ENCODE measurements around the gene GNL1.

GNL1 gene

DNA sequence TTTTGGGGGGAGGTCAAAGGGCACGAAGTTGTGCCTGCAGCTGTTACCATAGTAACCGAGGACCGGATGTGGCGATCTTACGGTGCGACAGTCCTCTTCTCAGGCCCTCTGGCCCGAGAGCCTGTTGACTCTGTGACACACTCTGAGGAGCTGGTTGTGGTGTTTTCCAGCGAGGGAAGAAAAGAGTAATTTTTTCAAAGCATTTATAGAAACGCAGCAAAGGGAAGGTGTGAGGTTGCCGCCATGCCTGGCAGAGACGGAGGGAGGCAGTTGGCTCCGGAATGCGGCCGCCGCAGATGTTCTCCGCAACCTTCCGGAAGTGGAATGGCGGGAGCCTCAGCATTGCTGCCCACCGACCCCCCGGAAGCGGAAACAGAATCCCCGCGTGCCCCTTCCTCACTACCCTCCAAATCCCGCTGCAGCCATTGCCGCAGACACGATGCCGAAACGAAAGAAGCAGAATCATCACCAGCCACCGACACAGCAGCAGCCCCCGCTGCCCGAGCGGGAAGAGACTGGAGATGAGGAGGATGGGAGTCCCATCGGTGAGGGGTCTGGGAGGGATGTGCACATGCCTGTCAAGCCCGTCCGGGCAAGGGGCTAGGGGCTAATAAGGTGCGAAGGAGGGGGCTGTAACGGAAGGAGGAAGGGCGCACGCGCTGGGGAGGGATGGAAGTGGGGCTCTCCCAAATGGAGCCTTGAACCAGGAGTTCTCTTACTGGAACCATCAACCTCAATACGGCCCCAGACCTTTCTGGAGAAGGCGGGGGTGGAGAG, 805 bp upstream of the GNL1 start, which contains the start of gene PRR3 (continued):
- TF ChIP-seq, protein P1, sequence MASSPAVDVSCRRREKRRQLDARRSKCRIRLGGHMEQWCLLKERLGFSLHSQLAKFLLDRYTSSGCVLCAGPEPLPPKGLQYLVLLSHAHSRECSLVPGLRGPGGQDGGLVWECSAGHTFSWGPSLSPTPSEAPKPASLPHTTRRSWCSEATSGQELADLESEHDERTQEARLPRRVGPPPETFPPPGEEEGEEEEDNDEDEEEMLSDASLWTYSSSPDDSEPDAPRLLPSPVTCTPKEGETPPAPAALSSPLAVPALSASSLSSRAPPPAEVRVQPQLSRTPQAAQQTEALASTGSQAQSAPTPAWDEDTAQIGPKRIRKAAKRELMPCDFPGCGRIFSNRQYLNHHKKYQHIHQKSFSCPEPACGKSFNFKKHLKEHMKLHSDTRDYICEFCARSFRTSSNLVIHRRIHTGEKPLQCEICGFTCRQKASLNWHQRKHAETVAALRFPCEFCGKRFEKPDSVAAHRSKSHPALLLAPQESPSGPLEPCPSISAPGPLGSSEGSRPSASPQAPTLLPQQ (tag by site-specific recombination; IDR thresholded peaks at IDR 0.05): peak; percentile 75; the same call in 1 of the 2 replicates
- TF ChIP-seq GFI1B (tag by site-specific recombination; IDR thresholded peaks at IDR 0.05): no peak
- no peak for TF ChIP-seq ZNF114 (tag by site-specific recombination; IDR thresholded peaks at IDR 0.05)
- TF ChIP-seq, protein P2, sequence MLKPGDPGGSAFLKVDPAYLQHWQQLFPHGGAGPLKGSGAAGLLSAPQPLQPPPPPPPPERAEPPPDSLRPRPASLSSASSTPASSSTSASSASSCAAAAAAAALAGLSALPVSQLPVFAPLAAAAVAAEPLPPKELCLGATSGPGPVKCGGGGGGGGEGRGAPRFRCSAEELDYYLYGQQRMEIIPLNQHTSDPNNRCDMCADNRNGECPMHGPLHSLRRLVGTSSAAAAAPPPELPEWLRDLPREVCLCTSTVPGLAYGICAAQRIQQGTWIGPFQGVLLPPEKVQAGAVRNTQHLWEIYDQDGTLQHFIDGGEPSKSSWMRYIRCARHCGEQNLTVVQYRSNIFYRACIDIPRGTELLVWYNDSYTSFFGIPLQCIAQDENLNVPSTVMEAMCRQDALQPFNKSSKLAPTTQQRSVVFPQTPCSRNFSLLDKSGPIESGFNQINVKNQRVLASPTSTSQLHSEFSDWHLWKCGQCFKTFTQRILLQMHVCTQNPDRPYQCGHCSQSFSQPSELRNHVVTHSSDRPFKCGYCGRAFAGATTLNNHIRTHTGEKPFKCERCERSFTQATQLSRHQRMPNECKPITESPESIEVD (tag by site-specific recombination; IDR thresholded peaks at IDR 0.05): no peak
- TF ChIP-seq FEZF1 (tag by site-specific recombination; IDR thresholded peaks at IDR 0.05): 0 out of 2 replicates have a peak, but pooled peaks have one; percentile 14
- TF ChIP-seq ZNF223 (tag by site-specific recombination; IDR thresholded peaks at IDR 0.05): no peak
- no peak for TF ChIP-seq HOXA7 (CRISPR knock-in tag; IDR thresholded peaks at IDR 0.05; ENCODE audit: borderline replicate concordance)
- TF ChIP-seq, protein P3, sequence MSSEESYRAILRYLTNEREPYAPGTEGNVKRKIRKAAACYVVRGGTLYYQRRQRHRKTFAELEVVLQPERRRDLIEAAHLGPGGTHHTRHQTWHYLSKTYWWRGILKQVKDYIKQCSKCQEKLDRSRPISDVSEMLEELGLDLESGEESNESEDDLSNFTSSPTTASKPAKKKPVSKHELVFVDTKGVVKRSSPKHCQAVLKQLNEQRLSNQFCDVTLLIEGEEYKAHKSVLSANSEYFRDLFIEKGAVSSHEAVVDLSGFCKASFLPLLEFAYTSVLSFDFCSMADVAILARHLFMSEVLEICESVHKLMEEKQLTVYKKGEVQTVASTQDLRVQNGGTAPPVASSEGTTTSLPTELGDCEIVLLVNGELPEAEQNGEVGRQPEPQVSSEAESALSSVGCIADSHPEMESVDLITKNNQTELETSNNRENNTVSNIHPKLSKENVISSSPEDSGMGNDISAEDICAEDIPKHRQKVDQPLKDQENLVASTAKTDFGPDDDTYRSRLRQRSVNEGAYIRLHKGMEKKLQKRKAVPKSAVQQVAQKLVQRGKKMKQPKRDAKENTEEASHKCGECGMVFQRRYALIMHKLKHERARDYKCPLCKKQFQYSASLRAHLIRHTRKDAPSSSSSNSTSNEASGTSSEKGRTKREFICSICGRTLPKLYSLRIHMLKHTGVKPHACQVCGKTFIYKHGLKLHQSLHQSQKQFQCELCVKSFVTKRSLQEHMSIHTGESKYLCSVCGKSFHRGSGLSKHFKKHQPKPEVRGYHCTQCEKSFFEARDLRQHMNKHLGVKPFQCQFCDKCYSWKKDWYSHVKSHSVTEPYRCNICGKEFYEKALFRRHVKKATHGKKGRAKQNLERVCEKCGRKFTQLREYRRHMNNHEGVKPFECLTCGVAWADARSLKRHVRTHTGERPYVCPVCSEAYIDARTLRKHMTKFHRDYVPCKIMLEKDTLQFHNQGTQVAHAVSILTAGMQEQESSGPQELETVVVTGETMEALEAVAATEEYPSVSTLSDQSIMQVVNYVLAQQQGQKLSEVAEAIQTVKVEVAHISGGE (tag by site-specific recombination; conservative IDR thresholded peaks at IDR 0.05; ENCODE audit: low read depth): peak; percentile 99
- TF ChIP-seq KLF8 (tag by site-specific recombination; IDR thresholded peaks at IDR 0.05): 0 out of 2 replicates have a peak, but pooled peaks have one; percentile 41
- TF ChIP-seq ZNF239 (tag by site-specific recombination; IDR thresholded peaks at IDR 0.05): no peak
- no peak for TF ChIP-seq KLF7 (tag by site-specific recombination; IDR thresholded peaks at IDR 0.05; ENCODE audit: borderline replicate concordance)
- TF ChIP-seq ZNF670 (tag by site-specific recombination; IDR thresholded peaks at IDR 0.05; ENCODE audit: low read depth): no peak
- TF ChIP-seq ZNF776 (tag by site-specific recombination; IDR thresholded peaks at IDR 0.05; ENCODE audit: borderline replicate concordance): no peak
- TF ChIP-seq OVOL3 (tag by site-specific recombination; IDR thresholded peaks at IDR 0.05): no peak
- TF ChIP-seq, protein P4, sequence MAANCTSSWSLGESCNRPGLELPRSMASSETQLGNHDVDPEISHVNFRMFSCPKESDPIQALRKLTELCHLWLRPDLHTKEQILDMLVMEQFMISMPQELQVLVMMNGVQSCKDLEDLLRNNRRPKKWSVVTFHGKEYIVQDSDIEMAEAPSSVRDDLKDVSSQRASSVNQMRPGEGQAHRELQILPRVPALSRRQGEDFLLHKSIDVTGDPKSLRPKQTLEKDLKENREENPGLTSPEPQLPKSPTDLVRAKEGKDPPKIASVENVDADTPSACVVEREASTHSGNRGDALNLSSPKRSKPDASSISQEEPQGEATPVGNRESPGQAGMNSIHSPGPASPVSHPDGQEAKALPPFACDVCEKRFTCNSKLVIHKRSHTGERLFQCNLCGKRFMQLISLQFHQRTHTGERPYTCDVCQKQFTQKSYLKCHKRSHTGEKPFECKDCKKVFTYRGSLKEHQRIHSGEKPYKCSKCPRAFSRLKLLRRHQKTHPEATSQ (tag by site-specific recombination; IDR thresholded peaks at IDR 0.05): 0 out of 2 replicates have a peak, but pooled peaks have one; percentile 25
- TF ChIP-seq, protein P5, sequence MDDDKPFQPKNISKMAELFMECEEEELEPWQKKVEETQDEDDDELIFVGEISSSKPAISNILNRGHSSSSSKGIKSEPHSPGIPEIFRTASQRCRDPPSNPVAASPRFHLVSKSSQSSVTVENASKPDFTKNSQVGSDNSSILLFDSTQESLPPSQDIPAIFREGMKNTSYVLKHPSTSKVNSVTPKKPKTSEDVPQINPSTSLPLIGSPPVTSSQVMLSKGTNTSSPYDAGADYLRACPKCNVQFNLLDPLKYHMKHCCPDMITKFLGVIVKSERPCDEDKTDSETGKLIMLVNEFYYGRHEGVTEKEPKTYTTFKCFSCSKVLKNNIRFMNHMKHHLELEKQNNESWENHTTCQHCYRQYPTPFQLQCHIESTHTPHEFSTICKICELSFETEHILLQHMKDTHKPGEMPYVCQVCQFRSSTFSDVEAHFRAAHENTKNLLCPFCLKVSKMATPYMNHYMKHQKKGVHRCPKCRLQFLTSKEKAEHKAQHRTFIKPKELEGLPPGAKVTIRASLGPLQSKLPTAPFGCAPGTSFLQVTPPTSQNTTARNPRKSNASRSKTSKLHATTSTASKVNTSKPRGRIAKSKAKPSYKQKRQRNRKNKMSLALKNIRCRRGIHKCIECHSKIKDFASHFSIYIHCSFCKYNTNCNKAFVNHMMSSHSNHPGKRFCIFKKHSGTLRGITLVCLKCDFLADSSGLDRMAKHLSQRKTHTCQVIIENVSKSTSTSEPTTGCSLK (tag by site-specific recombination; IDR thresholded peaks at IDR 0.05): no peak
- no peak for TF ChIP-seq ZFP3 (tag by site-specific recombination; IDR thresholded peaks at IDR 0.05; ENCODE audit: low read depth)
- TF ChIP-seq ZNF654 (tag by site-specific recombination; IDR thresholded peaks at IDR 0.05; ENCODE audit: low read depth): no peak
- no peak for TF ChIP-seq ZNF404 (tag by site-specific recombination; IDR thresholded peaks at IDR 0.05)
- TF ChIP-seq BCL11A (tag by site-specific recombination; IDR thresholded peaks at IDR 0.05; ENCODE audit: low read depth): no peak
- TF ChIP-seq SCRT2 (tag by site-specific recombination; IDR thresholded peaks at IDR 0.05): peak; percentile 99
- no peak for TF ChIP-seq ZNF174 (tag by site-specific recombination; IDR thresholded peaks at IDR 0.05)
- no peak for TF ChIP-seq KLF9 (tag by site-specific recombination; IDR thresholded peaks at IDR 0.05; ENCODE audit: low read depth)
- 0 out of 2 replicates have a peak, but pooled peaks have one; percentile 18 for TF ChIP-seq ZSCAN16 (tag by site-specific recombination; IDR thresholded peaks at IDR 0.05)
- TF ChIP-seq ZNF777 (tag by site-specific recombination; IDR thresholded peaks at IDR 0.05; ENCODE audit: borderline replicate concordance): no peak
- no peak for TF ChIP-seq ZIC2 (tag by site-specific recombination; IDR thresholded peaks at IDR 0.05)
- TF ChIP-seq ZNF433 (tag by site-specific recombination; IDR thresholded peaks at IDR 0.05; ENCODE audit: low read depth): no peak

Measured in HEK293 (cell line).